GM18951 (cell line): ENCODE results near the gene TRIM34.
"Not testable (repeated sequence)": the region's sequence is repeated elsewhere in the genome, so short reads cannot be mapped to it uniquely, and the experiment has no call there.

ENCODE experiments used
- POLR2A ChIP-seq: IDR thresholded peaks from 4 replicates; pipeline ENCODE4 v1.6.1; 2011; ENCODE audit warnings: mild to moderate bottlenecking; ENCODE audit not compliant: insufficient read length, insufficient read depth; ENCODE audit errors: extremely low read depth
- in situ Hi-C: fragments of 300-500 bp; cut with MboI; formaldehyde crosslinking; loops from one replicate; pipeline ENCODE4 v1.12.0; 2022; ENCODE audit warnings: low sequenced_read_pairs, mixed read lengths, inconsistent platforms; ENCODE audit not compliant: unreplicated experiment

Gene TRIM34

GRCh38 chr11:5643585-5643984 is 18.8 kb downstream of the TRIM34 start:
- in situ Hi-C loops = no loop called here
- TF ChIP-seq POLR2A = no peak

DNA sequence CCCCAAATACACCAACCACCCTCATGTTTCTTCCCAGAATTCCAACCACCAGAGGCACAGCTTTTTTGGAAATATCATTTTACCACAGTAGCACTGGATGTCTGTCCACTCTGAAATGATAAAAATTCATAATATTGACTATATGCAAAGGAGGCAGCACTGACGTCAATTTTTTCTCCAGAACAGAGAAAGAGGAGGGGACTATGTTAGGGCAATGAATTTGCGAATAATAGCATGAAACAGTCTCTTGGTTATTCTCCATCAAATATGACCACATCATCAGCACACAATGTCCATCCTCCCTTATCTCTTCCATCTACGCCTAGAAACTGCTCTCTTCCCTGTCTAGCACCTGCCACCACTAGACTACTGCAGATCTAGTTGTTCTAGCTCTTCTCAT is 21.3 kb downstream of the TRIM34 start:
- TF ChIP-seq POLR2A = no peak
- in situ Hi-C loops = no loop called here

DNA sequence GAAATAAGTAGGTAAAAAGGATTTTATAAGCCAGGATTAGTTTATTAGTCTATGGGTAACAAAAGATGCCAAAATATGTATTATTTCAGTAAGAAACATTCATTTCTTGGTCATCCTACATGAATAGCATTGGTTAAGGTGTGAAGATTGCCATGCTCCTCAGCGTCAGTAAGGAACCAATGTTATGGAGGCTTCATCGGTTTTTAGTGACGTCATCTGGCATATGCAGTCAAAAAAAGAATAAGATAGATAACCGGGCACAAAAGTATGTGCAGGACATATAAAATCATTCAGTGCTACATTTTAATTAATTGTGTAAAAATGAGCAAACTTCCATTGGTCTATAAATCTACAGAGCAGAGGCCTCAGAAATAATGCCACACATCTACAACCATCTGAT is 30.7 kb downstream of the TRIM34 start:
- no peak for TF ChIP-seq POLR2A
- in situ Hi-C loops = no loop called here

DNA sequence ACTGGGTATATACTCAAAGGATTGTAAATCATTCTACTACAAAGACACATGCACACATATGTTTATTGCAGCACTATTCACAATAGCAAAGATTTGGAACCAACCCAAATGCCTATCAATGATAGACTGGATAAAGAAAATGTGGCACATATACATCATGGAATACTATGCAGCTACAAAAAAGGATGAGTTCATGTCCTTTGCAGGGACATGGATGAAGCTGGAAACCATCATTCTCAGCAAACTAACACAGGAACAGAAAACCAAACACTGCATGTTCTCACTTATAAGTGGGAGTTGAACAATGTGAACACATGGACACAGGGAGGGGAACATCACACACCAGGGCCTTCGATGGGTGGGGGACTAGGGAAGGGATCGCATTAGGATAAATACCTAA is 32.2 kb downstream of the TRIM34 start:
- in situ Hi-C loops = not testable (repeated sequence)

DNA sequence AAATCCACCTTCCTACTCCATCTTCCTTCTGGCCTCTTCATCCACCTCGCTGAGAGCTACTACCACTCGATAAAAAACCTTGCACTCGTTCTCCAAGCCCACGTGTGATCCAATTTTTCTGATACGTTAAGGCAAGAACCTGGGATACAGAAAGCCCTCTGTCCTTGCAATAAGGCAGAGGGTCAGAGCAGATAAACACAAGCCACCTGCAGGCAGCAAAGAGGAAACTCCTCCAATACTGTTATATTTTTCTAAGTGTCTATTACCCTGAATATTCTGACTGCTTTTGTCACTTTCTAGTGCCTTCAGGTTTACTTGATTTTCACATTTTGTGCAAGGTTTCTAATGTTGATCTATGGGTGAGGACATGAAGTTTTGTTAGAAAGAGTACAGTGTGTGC is 33.5 kb downstream of the TRIM34 start:
- in situ Hi-C loops = no loop called here

DNA sequence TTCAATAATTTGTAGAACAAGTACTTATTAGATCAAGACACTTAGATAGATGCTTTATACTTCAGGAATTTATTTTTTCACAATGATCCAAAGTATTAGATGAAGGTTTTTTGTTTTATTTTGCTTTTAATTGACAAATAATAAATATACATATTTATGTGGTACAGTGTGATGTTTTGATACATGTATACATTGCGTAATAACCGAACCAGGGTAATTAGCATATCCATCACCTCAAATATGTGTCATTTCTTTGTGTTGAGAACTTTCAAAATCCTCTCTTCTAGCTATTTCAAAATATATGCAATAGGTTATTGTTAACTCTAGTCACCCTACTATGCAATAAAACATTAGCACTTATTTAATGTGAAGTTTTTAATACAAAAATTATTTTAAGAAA is 38.7 kb downstream of the TRIM34 start:
- in situ Hi-C loops = no loop called here
- no peak for TF ChIP-seq POLR2A

More for the DNA sequence above, 33.5 kb downstream of the TRIM34 start:
- no peak for TF ChIP-seq POLR2A

GRCh38 chr11:5665051-5665570 is 40.3 kb downstream of the TRIM34 start:
- in situ Hi-C loops = no loop called here

GRCh38 chr11:5665746-5666401 is 41.1 kb downstream of the TRIM34 start:
- in situ Hi-C loops = no loop called here
- TF ChIP-seq POLR2A = no peak

More at GRCh38 chr11:5665051-5665570, 40.3 kb downstream of the TRIM34 start:
- TF ChIP-seq POLR2A = no peak

GRCh38 chr11:5666402-5666793 is 41.6 kb downstream of the TRIM34 start:
- in situ Hi-C loops = no loop called here
- TF ChIP-seq POLR2A = no peak

DNA sequence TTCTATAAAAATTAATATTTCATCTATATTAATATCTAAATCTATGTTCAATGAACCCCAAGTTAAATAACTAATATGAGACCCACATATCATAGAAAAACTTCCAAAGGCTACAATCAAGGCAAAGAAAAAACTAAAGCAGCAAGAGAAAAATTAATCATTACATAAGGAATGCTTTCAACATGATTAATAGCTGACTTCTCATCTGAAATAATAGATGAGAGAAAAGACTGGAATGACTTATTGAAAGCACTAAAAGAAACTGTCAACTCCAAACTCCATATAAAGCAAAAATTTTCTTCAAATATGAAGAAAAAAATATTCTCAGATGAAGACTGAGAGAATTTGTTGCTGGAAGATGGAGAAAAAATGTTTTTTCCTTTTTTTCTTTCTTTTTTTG is 47.0 kb downstream of the TRIM34 start:
- in situ Hi-C loops = no loop called here

GRCh38 chr11:5674391-5674790 is 49.6 kb downstream of the TRIM34 start:
- in situ Hi-C loops = no loop called here
- no peak for TF ChIP-seq POLR2A

More for the DNA sequence above, 47.0 kb downstream of the TRIM34 start:
- no peak for TF ChIP-seq POLR2A

GRCh38 chr11:5679811-5680210 is 55.0 kb downstream of the TRIM34 start:
- no peak for TF ChIP-seq POLR2A
- in situ Hi-C loops = no loop called here

- in situ Hi-C loops = not testable (repeated sequence)
These were observed 58.2 kb downstream of the TRIM34 start for GRCh38 chr11:5682890-5683441.

DNA sequence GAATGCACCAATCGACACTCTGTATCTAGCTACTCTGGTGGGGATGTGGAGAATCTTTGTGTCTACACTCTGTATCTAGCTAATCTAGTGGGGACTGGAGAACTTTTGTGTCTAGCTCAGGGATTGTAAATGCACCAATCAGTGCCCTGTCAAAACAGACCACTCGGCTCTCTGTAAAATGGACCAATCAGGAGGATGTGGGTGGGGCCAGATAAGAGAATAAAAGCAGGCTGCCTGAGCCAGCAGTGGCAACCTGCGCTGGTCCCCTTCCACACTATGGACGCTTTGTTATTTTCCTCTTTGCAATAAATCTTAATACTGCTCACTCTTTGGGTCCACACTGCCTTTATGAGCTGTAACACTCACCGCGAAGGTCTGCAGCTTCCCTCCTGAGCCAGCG is 58.8 kb downstream of the TRIM34 start:
- in situ Hi-C loops = not testable (repeated sequence)
